Measurements from ENCODE around the gene PARD3B. TPM values are rescaled to one million over a fixed set of nuclear protein-coding genes. Genes with fewer than 3 reads are reported as not detected.

Gene PARD3B
- total and polyA plus RNA-seq, 7 donors, result 0.42 to 6.0 (median 4.8) TPM

DNA sequence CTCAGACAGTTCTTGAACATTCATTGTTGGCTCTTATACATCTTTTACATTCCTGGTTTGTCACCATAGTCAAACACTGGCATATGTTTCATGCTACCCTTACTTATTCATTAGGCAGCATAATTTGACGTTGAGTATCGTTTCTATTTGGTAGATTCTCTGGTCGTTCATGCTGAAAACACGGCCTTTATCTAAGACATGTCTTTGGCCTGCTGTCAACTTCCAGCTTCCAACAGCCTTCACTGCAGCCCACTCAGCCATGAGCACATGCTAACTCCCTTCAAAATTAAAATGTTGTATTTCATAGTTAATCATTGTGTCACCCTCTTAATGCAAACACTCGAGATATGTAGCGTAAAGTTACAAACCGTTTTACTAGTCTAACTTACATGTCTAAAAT, 644.0 kb downstream of the PARD3B start:
- no peak for DNase-seq
- Histone ChIP-seq H3K9me3 (no peaks in the 10 kb centered on the region), H3K36me3 (ENCODE audit: insufficient read depth in 1 of 2, low read depth in 1 of 2) (peaks cover 0 to 8% of the 10 kb centered on the region in 2 donors), H3K4me3 (no peak overlapping the region), H3K4me1 (no peaks in the 10 kb centered on the region), H3K27me3 (ENCODE audit: insufficient read depth in 3 of 3, low read length in 2 of 3) (no peaks in the 10 kb centered on the region), H3K27ac (no peak overlapping the region)
- no peak for ATAC-seq
- 68 to 70% (median 70%) methylated on average over 7 of the region's 7 CpGs for WGBS, 3 donors
- intact Hi-C loops (cut with DNase I), result no loop called here
- TF ChIP-seq, protein P1, sequence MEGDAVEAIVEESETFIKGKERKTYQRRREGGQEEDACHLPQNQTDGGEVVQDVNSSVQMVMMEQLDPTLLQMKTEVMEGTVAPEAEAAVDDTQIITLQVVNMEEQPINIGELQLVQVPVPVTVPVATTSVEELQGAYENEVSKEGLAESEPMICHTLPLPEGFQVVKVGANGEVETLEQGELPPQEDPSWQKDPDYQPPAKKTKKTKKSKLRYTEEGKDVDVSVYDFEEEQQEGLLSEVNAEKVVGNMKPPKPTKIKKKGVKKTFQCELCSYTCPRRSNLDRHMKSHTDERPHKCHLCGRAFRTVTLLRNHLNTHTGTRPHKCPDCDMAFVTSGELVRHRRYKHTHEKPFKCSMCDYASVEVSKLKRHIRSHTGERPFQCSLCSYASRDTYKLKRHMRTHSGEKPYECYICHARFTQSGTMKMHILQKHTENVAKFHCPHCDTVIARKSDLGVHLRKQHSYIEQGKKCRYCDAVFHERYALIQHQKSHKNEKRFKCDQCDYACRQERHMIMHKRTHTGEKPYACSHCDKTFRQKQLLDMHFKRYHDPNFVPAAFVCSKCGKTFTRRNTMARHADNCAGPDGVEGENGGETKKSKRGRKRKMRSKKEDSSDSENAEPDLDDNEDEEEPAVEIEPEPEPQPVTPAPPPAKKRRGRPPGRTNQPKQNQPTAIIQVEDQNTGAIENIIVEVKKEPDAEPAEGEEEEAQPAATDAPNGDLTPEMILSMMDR (IDR thresholded peaks at IDR 0.05), result no peak

DNA sequence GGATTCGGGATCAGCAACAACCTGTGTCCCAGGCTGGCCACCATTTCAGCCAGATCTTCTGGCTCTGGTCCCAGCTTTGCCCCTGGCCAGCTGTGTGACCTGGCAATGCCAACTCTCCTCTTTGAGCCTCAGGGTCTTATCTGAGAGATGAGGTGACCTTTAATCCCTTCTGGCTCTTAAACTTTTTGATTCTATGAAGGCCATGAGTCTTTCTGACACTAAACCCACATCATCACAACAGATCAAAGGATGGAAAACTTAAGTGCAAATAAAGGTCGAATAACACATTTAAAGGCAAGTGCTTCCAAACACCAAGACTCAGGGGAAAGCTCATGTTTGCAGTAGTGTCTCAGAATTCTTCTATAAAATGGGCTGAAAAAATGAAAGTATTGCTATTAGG, 645.3 kb downstream of the PARD3B start:
- WGBS, 3 donors, result 71 to 79% (median 72%) methylated on average over 2 of the region's 2 CpGs

DNA sequence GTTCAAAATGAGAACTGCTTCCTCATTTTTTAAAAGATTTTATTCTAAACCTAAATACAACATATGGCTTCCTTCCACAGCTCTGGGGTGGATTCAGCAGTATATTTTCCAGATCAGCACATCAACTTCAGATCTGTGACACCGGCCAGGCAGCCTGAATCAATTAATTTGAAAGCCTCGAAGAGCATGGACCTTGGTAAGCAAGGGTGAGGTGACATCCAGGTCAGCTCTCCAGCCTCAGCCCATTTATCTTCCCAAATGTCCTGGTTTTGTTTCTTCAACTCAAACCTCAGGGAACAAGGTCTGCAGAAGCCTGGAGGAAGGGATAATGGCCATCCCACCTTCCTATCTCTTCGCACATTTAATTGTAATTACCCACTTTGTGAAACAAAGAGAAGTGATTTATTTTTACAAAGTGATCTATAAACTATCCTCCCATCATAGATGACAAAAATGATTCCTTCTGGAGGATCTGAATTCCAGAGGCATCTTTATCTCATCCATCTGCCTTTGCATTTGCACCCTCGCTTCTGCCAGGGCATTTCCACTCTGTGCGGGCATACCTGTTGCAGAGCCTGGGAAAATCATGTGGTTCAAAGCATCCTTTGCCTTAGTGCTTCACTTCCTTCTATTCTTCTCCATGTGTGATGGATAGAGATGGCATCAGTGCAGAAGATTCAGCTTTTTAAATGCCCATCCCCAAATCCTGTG, 648.0 kb downstream of the PARD3B start:
- Histone ChIP-seq H3K4me3 (no peak overlapping the region), H3K36me3 (ENCODE audit: insufficient read depth in 1 of 2, low read depth in 1 of 2) (peaks cover 0 to 8% of the 10 kb centered on the region in 2 donors), H3K9me3 (no peaks in the 10 kb centered on the region), H3K27me3 (ENCODE audit: insufficient read depth in 3 of 3, low read length in 2 of 3) (no peaks in the 10 kb centered on the region), H3K4me1 (no peaks in the 10 kb centered on the region), H3K27ac (no peak overlapping the region)
- DNase-seq, result no peak
- 76 to 78% (median 78%) methylated on average over 5 of the region's 5 CpGs for WGBS, 3 donors
- TF ChIP-seq, protein P1 (IDR thresholded peaks at IDR 0.05), result no peak
- no peak for ATAC-seq
- intact Hi-C loops (cut with DNase I), result no loop called here

More for the DNA sequence above, 645.3 kb downstream of the PARD3B start:
- intact Hi-C loops (cut with DNase I), result no loop called here
- no peak for ATAC-seq
- H3K4me3 ChIP-seq, result no peak overlapping the region
- TF ChIP-seq, protein P1 (IDR thresholded peaks at IDR 0.05), result no peak
- H3K4me1 ChIP-seq, result no peaks in the 10 kb centered on the region
- no peaks in the 10 kb centered on the region for H3K27me3 ChIP-seq (ENCODE audit: insufficient read depth in 3 of 3, low read length in 2 of 3)
- no peak overlapping the region for H3K27ac ChIP-seq
- no peaks in the 10 kb centered on the region for H3K9me3 ChIP-seq
- H3K36me3 ChIP-seq (ENCODE audit: insufficient read depth in 1 of 2, low read depth in 1 of 2), result peaks cover 0 to 8% of the 10 kb centered on the region in 2 donors
- no peak for DNase-seq

DNA sequence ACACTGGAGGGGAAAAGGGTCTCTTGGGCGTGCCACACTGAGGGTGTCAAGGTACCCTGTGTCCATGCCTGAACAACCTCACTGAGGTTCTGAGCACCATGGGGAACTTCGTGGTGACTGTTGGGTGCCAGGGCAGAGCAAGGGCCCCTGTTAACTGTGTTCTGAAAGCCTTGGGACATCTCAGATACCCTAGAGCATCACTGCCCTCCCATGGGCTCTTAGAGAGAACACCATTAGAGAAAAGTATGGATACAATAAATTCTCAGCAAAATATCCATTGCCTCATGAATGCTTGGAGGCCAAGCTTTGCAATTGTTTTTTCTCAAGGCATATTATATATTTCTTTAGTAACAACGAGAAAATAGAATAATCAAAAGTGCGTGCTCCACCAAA, 648.6 kb downstream of the PARD3B start:
- TF ChIP-seq, protein P1 (IDR thresholded peaks at IDR 0.05), result no peak
- DNase-seq (no peak), ATAC-seq (no peak)
- no peaks in the 10 kb centered on the region for H3K27me3 ChIP-seq (ENCODE audit: insufficient read depth in 3 of 3, low read length in 2 of 3)
- H3K36me3 ChIP-seq (ENCODE audit: insufficient read depth in 1 of 2, low read depth in 1 of 2), result peaks cover 0 to 8% of the 10 kb centered on the region in 2 donors
- no peaks in the 10 kb centered on the region for H3K4me1 ChIP-seq
- intact Hi-C loops (cut with DNase I), result no loop called here
- 85 to 89% (median 85%) methylated on average over 4 of the region's 4 CpGs for WGBS, 3 donors
- H3K4me3 ChIP-seq, result no peak overlapping the region
- no peak overlapping the region for H3K27ac ChIP-seq
- H3K9me3 ChIP-seq, result no peaks in the 10 kb centered on the region
